ENCODE measurements around the gene BDKRB1.

Gene BDKRB1

GRCh38 chr14:96214793-96215192 lies 41.2 kb upstream of the BDKRB1 start:
- Histone ChIP-seq H3K9me3 (ENCODE audit: insufficient read depth, low read length, severe bottlenecking) (no peaks in the 10 kb centered on the region), H3K79me2 (ENCODE audit: insufficient read depth, low read length) (no peaks in the 10 kb centered on the region), H3K27ac (ENCODE audit: low read length) (no peak overlapping the region), H3K36me3 (ENCODE audit: insufficient read depth, low read length) (no peaks in the 10 kb centered on the region), H3K4me3 (ENCODE audit: low read depth in 1 of 2, low read length in 2 of 2) (no peak overlapping the region), H3K27me3 (ENCODE audit: insufficient read depth, low read length, poor library complexity) (peaks cover 4% of the 10 kb centered on the region), H3K4me1 (ENCODE audit: insufficient read depth, low read length) (no peaks in the 10 kb centered on the region), H3K9ac (ENCODE audit: low read depth, low read length) (no peak overlapping the region), H3K4me2 (ENCODE audit: insufficient read depth, low read length) (no peak overlapping the region), H4K20me1 (ENCODE audit: insufficient read depth, low read length) (no peaks in the 10 kb centered on the region), H2AFZ (ENCODE audit: low read depth, low read length) (no peak overlapping the region)
- ATAC-seq (ENCODE audit: insufficient read depth, low read depth), result no peak
- no peak for TF ChIP-seq EZH2 (IDR thresholded peaks at IDR 0.05; ENCODE audit: borderline replicate concordance, low read depth, low read length, severe bottlenecking)
- DNase-seq, result no peak

- no peak overlapping the region for H3K4me3 ChIP-seq (ENCODE audit: low read depth in 1 of 2, low read length in 2 of 2)
- DNase-seq (no peak), ATAC-seq (ENCODE audit: insufficient read depth, low read depth) (no peak)
- TF ChIP-seq CTCF (IDR thresholded peaks at IDR 0.05; ENCODE audit: borderline replicate concordance, extremely low read depth, low read length, poor library complexity, severe bottlenecking), result no peak
- TF ChIP-seq EZH2 (IDR thresholded peaks at IDR 0.05; ENCODE audit: borderline replicate concordance, low read depth, low read length, severe bottlenecking), result no peak
- peaks cover 4% of the 10 kb centered on the region for H3K27me3 ChIP-seq (ENCODE audit: insufficient read depth, low read length, poor library complexity)
- no peaks in the 10 kb centered on the region for H3K4me1 ChIP-seq (ENCODE audit: insufficient read depth, low read length)
- H3K27ac ChIP-seq (ENCODE audit: low read length), result no peak overlapping the region
- no peak overlapping the region for H2AFZ ChIP-seq (ENCODE audit: low read depth, low read length)
- H4K20me1 ChIP-seq (ENCODE audit: insufficient read depth, low read length), result no peaks in the 10 kb centered on the region
- H3K4me2 ChIP-seq (ENCODE audit: insufficient read depth, low read length), result no peak overlapping the region
- no peaks in the 10 kb centered on the region for H3K9me3 ChIP-seq (ENCODE audit: insufficient read depth, low read length, severe bottlenecking)
- H3K79me2 ChIP-seq (ENCODE audit: insufficient read depth, low read length), result no peaks in the 10 kb centered on the region
- no peak overlapping the region for H3K9ac ChIP-seq (ENCODE audit: low read depth, low read length)
- H3K36me3 ChIP-seq (ENCODE audit: insufficient read depth, low read length), result no peaks in the 10 kb centered on the region
These were observed 40.4 kb upstream of the BDKRB1 start for GRCh38 chr14:96215452-96216244.

- H3K4me2 ChIP-seq (ENCODE audit: insufficient read depth, low read length), result no peak overlapping the region
- H3K27me3 ChIP-seq (ENCODE audit: insufficient read depth, low read length, poor library complexity), result peaks cover 4% of the 10 kb centered on the region
- H3K36me3 ChIP-seq (ENCODE audit: insufficient read depth, low read length), result no peaks in the 10 kb centered on the region
- H2AFZ ChIP-seq (ENCODE audit: low read depth, low read length), result no peak overlapping the region
- H3K9ac ChIP-seq (ENCODE audit: low read depth, low read length), result no peak overlapping the region
- H3K9me3 ChIP-seq (ENCODE audit: insufficient read depth, low read length, severe bottlenecking), result no peaks in the 10 kb centered on the region
- no peaks in the 10 kb centered on the region for H3K79me2 ChIP-seq (ENCODE audit: insufficient read depth, low read length)
- no peak for TF ChIP-seq CTCF (IDR thresholded peaks at IDR 0.05; ENCODE audit: borderline replicate concordance, extremely low read depth, low read length, poor library complexity, severe bottlenecking)
- TF ChIP-seq EZH2 (IDR thresholded peaks at IDR 0.05; ENCODE audit: borderline replicate concordance, low read depth, low read length, severe bottlenecking), result no peak
- no peak for ATAC-seq (ENCODE audit: insufficient read depth, low read depth)
- no peak for DNase-seq
- no peak overlapping the region for H3K4me3 ChIP-seq (ENCODE audit: low read depth in 1 of 2, low read length in 2 of 2)
- no peaks in the 10 kb centered on the region for H3K4me1 ChIP-seq (ENCODE audit: insufficient read depth, low read length)
- no peak overlapping the region for H3K27ac ChIP-seq (ENCODE audit: low read length)
- H4K20me1 ChIP-seq (ENCODE audit: insufficient read depth, low read length), result no peaks in the 10 kb centered on the region
These were observed 39.4 kb upstream of the BDKRB1 start for GRCh38 chr14:96216627-96217026.

GRCh38 chr14:96217376-96217913 lies 38.6 kb upstream of the BDKRB1 start:
- ATAC-seq (ENCODE audit: insufficient read depth, low read depth) (no peak), DNase-seq (no peak)
- peaks cover 4% of the 10 kb centered on the region for H3K27me3 ChIP-seq (ENCODE audit: insufficient read depth, low read length, poor library complexity)
- no peak overlapping the region for H3K27ac ChIP-seq (ENCODE audit: low read length)
- H3K9ac ChIP-seq (ENCODE audit: low read depth, low read length), result no peak overlapping the region
- H3K4me2 ChIP-seq (ENCODE audit: insufficient read depth, low read length), result no peak overlapping the region
- no peaks in the 10 kb centered on the region for H3K36me3 ChIP-seq (ENCODE audit: insufficient read depth, low read length)
- TF ChIP-seq CTCF (IDR thresholded peaks at IDR 0.05; ENCODE audit: borderline replicate concordance, extremely low read depth, low read length, poor library complexity, severe bottlenecking) (no peak), EZH2 (IDR thresholded peaks at IDR 0.05; ENCODE audit: borderline replicate concordance, low read depth, low read length, severe bottlenecking) (no peak)
- no peaks in the 10 kb centered on the region for H4K20me1 ChIP-seq (ENCODE audit: insufficient read depth, low read length)
- H3K9me3 ChIP-seq (ENCODE audit: insufficient read depth, low read length, severe bottlenecking), result no peaks in the 10 kb centered on the region
- H3K4me3 ChIP-seq (ENCODE audit: low read depth in 1 of 2, low read length in 2 of 2), result no peak overlapping the region
- H3K4me1 ChIP-seq (ENCODE audit: insufficient read depth, low read length), result no peaks in the 10 kb centered on the region
- H3K79me2 ChIP-seq (ENCODE audit: insufficient read depth, low read length), result no peaks in the 10 kb centered on the region
- no peak overlapping the region for H2AFZ ChIP-seq (ENCODE audit: low read depth, low read length)
